ENCODE results near the gene MEPCE.

GRCh38 chr7:100393233-100393905 lies 36.3 kb upstream of the MEPCE start:
- TF ChIP-seq CTCF (optimal IDR thresholded peaks at IDR 0.05 in 1 of 3, IDR thresholded peaks at IDR 0.05 in 1 of 3, conservative IDR thresholded peaks at IDR 0.05 in 1 of 3; ENCODE audit: extremely low read depth in 1 of 3, insufficient read depth in 2 of 3, low read length in 3 of 3) (no peak), EZH2 (IDR thresholded peaks at IDR 0.05; ENCODE audit: low read length) (no peak)
